GM12878 (cell line): ENCODE data around the gene DHX34. TPM values are rescaled to one million over a fixed set of nuclear protein-coding genes. Genes with fewer than 3 reads are reported as not detected.

Experiments
- ATAC-seq: fragments of 200-7000 bp; cut with Tn5 transposase; 3 replicates; pipeline ENCODE4 v1.9.1; 2020; ENCODE audit warnings: mild to moderate bottlenecking, moderate library complexity
- BruUV-seq: library from RNA; stranded (reverse); fragments of 400-500 nt; replicated peaks from 2 replicates; lab custom pipeline; 2021; lab: Mats Ljungman, UMichigan
- CTCF ChIA-PET: fragments of 300-600 bp; sonication (Branson Sonifier 250); formaldehyde crosslinking; extraction: SDS; loops from one replicate; lab custom pipeline; 2021; ENCODE audit warnings: inconsistent platforms; lab: Yijun Ruan, JAX
- POLR2A ChIA-PET: fragments of 350-600 bp; formaldehyde crosslinking; extraction: SDS; loops from one replicate; lab custom pipeline; 2021; ENCODE audit warnings: inconsistent platforms; lab: Charles Lee
- RAD21 ChIA-PET: fragments of 300-600 bp; sonication (Branson Sonifier 250); formaldehyde crosslinking; loops from one replicate; lab custom pipeline; 2023; ENCODE audit warnings: antibody characterized with exemption; ENCODE audit not compliant: unreplicated experiment; lab: Charles Lee
- SMC1A ChIA-PET: fragments of 300-600 bp; sonication (Branson Sonifier 250); formaldehyde crosslinking; loops from one replicate; lab custom pipeline; 2023; ENCODE audit not compliant: unreplicated experiment, uncharacterized antibody; lab: Charles Lee
- DNase-seq: peaks from one replicate; pipeline ENCODE4 v3.0.0-alpha.2; 2011; ENCODE audit warnings: low read depth, low spot score
- FAIRE-seq: peaks from 3 replicates; lab custom pipeline; 2011; peaks lifted over from hg19 to GRCh38; lab: Jason Lieb, UNC
- H2AFZ ChIP-seq: 2 replicates; pipeline ENCODE4 v1.6.0; 2011; ENCODE audit warnings: low read depth, low read length, control low read depth; ENCODE audit not compliant: control insufficient read depth
- H3K27ac ChIP-seq: 2 replicates; pipeline ENCODE4 v1.5.1; 2011; ENCODE audit warnings: control low read depth; ENCODE audit not compliant: control insufficient read depth, insufficient read depth
- H3K27me3 ChIP-seq, 2 experiments: replicated peaks in 1 of 2; 2 replicates each; pipeline versions ENCODE4 v1.6.0 to v1.6.1; 2011; ENCODE audit warnings: low read length in 1 of 2; ENCODE audit not compliant: control insufficient read depth in 2 of 2, insufficient read depth in 2 of 2
- H3K36me3 ChIP-seq, 2 experiments: 2 replicates each; pipeline ENCODE4 v1.5.1; 2011; ENCODE audit warnings: low read length in 1 of 2; ENCODE audit not compliant: control insufficient read depth in 2 of 2, insufficient read depth in 2 of 2
- H3K4me1 ChIP-seq: 2 replicates; pipeline ENCODE4 v1.6.1; 2011; ENCODE audit warnings: mild to moderate bottlenecking, low read length, moderate library complexity, mixed read lengths; ENCODE audit not compliant: control insufficient read depth, insufficient read depth
- H3K4me2 ChIP-seq: 2 replicates; pipeline ENCODE4 v1.6.0; 2011; ENCODE audit warnings: control low read depth; ENCODE audit not compliant: control insufficient read depth, insufficient read depth
- H3K4me3 ChIP-seq: fragments of 200-600 bp; sonication (generic); 2 replicates; pipeline ENCODE4 v1.5.1; 2016
- H3K79me2 ChIP-seq: 2 replicates; pipeline ENCODE4 v1.6.0; 2011; ENCODE audit warnings: low read length; ENCODE audit not compliant: control insufficient read depth, insufficient read depth
- H3K9ac ChIP-seq: 2 replicates; pipeline ENCODE4 v1.8.0; 2011; ENCODE audit warnings: low read length, control low read depth, mixed read lengths; ENCODE audit not compliant: control insufficient read depth, insufficient read depth
- H3K9me3 ChIP-seq: replicated peaks from 3 replicates; pipeline ENCODE4 v1.5.1; 2011; ENCODE audit warnings: mild to moderate bottlenecking, low read length; ENCODE audit not compliant: control insufficient read depth, insufficient read depth
- H4K20me1 ChIP-seq: 2 replicates; pipeline ENCODE4 v1.6.0; 2011; ENCODE audit not compliant: control insufficient read depth, insufficient read depth
- CBFB ChIP-seq: IDR thresholded peaks from 2 replicates; pipeline ENCODE4 v1.6.1; 2016; ENCODE audit warnings: antibody characterized with exemption, low read depth
- CBX5 ChIP-seq: sonication (generic); IDR thresholded peaks from 2 replicates; pipeline ENCODE4 v1.6.1; 2016; ENCODE audit warnings: low read depth, moderate library complexity, mild to moderate bottlenecking, inconsistent platforms
- CEBPB ChIP-seq, 2 experiments: fragments of 150-350 bp in 1 of 2; IDR thresholded peaks; 2 replicates each; pipeline ENCODE4 v1.6.1; 2012 to 2014; ENCODE audit warnings: low read depth in 2 of 2, low read length in 2 of 2, borderline replicate concordance in 1 of 2, inconsistent platforms in 1 of 2
- CHD4 ChIP-seq: fragments of 200-600 bp; sonication (generic); IDR thresholded peaks from 2 replicates; pipeline ENCODE4 v1.6.1; 2016; ENCODE audit warnings: mild to moderate bottlenecking
- DPF2 ChIP-seq: fragments of 450-650 bp; IDR thresholded peaks from 2 replicates; pipeline ENCODE4 v1.6.1; 2017; ENCODE audit warnings: mild to moderate bottlenecking
- GABPA ChIP-seq: IDR thresholded peaks from 2 replicates; pipeline ENCODE4 v1.6.1; 2014; ENCODE audit warnings: antibody characterized with exemption, low read depth, mild to moderate bottlenecking, inconsistent platforms
- GATAD2B ChIP-seq: fragments of 450-650 bp; conservative IDR thresholded peaks from 2 replicates; pipeline ENCODE4 v1.6.1; 2017; ENCODE audit warnings: low read depth, mild to moderate bottlenecking, moderate library complexity
- RAD51 ChIP-seq: fragments of 450-650 bp; IDR thresholded peaks from 2 replicates; pipeline ENCODE4 v1.6.1; 2016; ENCODE audit warnings: moderate library complexity, mild to moderate bottlenecking, inconsistent platforms
- RFX5 ChIP-seq: IDR thresholded peaks from 2 replicates; pipeline ENCODE4 v1.6.1; 2011; ENCODE audit warnings: low read depth, low read length, improper control_type of control experiment
- TAF1 ChIP-seq: IDR thresholded peaks from 2 replicates; pipeline ENCODE4 v1.6.1; 2011; ENCODE audit warnings: mild to moderate bottlenecking, low read depth, low read length, borderline replicate concordance
- TCF3 ChIP-seq: IDR thresholded peaks from 2 replicates; pipeline ENCODE4 v1.6.1; 2012; ENCODE audit warnings: low read depth, mild to moderate bottlenecking, low read length, borderline replicate concordance; ENCODE audit not compliant: insufficient read depth
- TCF7 ChIP-seq: IDR thresholded peaks from 2 replicates; pipeline ENCODE4 v1.6.1; 2014; ENCODE audit warnings: antibody characterized with exemption, borderline replicate concordance
- ZSCAN29 ChIP-seq: fragments of 450-650 bp; IDR thresholded peaks from 2 replicates; pipeline ENCODE4 v1.6.1; 2017; ENCODE audit warnings: mild to moderate bottlenecking, moderate library complexity
- WGBS: methylation state at CpG from one replicate; pipeline ENCODE4 v1.1.6; 2016; ENCODE audit warnings: low lambda C conversion rate; ENCODE audit not compliant: insufficient replicate concordance, insufficient coverage; ENCODE audit errors: missing lambda C conversion rate; 5-methylcytosine and 5-hydroxymethylcytosine counted together
- in situ Hi-C: fragments of 300-500 bp; cut with MboI; formaldehyde crosslinking; loops from 9 replicates; pipeline ENCODE4 v1.14.3; 2018; ENCODE audit warnings: mixed read lengths
- intact Hi-C: fragments of 100-400 bp; cut with micrococcal nuclease; formaldehyde crosslinking; loops from one replicate; pipeline ENCODE4 v1.14.2; 2022; ENCODE audit not compliant: unreplicated experiment
- polyA plus RNA-seq, 11 experiments: library from polyadenylated mRNA; depleted of rRNA in 4 of 11; unstranded in 6 of 11; stranded (reverse) in 5 of 11; fragments of >200 nt; fragmentation: Nextera tagmentation in 4 of 11; fragmentation: Illumina TruSeq in 1 of 11; extraction: Ambion mirVana in 4 of 11; extraction: Trizol in 1 of 11; gene quantifications; 1 replicate in 1 of 11; 2 replicates in 10 of 11; pipeline versions ENCODE4 v1.2.1 to v1.2.3, GENCODE V29; 2011 to 2016; ENCODE audit warnings: inconsistent platforms in 2 of 11, missing spikeins in 2 of 11, low read depth in 1 of 11
- total RNA-seq, 4 experiments: library from RNA; depleted of rRNA in 3 of 4; stranded (reverse); fragments of >200 nt in 3 of 4; fragmentation: Illumina TruSeq in 1 of 4; extraction: Trizol in 1 of 4; gene quantifications; 2 replicates each; pipeline versions ENCODE4 v1.2.1 to v1.2.3, GENCODE V29; 2013 to 2021
- TF ChIP-seq, protein P1 (sequence below): IDR thresholded peaks from 2 replicates; pipeline ENCODE4 v1.6.1; 2011; ENCODE audit warnings: mild to moderate bottlenecking, low read depth, low read length, moderate library complexity; ENCODE audit not compliant: insufficient replicate concordance
- TF ChIP-seq, protein P2 (sequence below): fragments of 450-650 bp; IDR thresholded peaks from 2 replicates; pipeline ENCODE4 v1.6.1; 2017; ENCODE audit warnings: antibody characterized with exemption, mild to moderate bottlenecking, moderate library complexity

Gene DHX34
- total and polyA plus RNA-seq, 10 of the 15 experiments (the other 5 are each of a cell fraction or from before 2014, with no cell fraction given), result 0.19 to 16.9 (median 10.5) TPM

DNA sequence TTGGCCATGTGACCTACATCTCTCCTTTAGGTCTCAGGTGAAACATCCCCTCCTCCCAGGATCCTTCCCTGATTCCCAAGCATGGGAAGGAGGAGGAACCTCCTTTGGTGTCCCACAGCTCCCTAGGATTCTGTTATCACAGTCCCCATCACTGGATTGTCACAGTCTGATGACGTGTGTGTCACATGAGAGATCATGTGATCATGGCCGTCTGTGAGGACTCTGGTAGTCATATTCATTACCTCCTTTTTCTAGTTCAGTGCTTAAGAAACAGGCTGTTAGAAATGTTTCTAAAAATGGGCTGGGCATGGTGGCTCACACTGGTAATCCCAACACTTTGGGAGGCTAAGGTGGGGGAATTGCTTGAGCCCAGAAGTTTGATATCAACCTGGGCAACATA, 3.0 kb downstream of the DHX34 start:
- intact Hi-C loops (no loop called here), in situ Hi-C loops (no loop called here)
- no peak overlapping the region for H2AFZ ChIP-seq
- ChIA-PET CTCF (interaction anchor here (0.7 to 5.1 kb wide), 4 partner anchors 30 to 54 kb away, joined by 3 to 42 read pairs (median 4); no protein-coding TSS in a partner anchor), POLR2A (no interaction called here), RAD21 (no interaction called here), SMC1A (interaction anchor here (1.0 kb wide), 1 partner anchor 59 kb away, joined by 3 read pairs; no protein-coding TSS in a partner anchor)
- no peak overlapping the region for H3K9ac ChIP-seq
- H3K27ac ChIP-seq, result no peak overlapping the region
- no peak overlapping the region; the same call in 1 of the 2 replicates for H3K4me2 ChIP-seq
- H3K9me3 ChIP-seq, result no peaks in the 10 kb centered on the region; the same call in 2 of the 3 replicates
- DNase-seq (no peak), FAIRE-seq (no peak), ATAC-seq (no peak)
- peak; percentile 78 for TF ChIP-seq RAD51
- no peak for TF ChIP-seq GATAD2B
- peaks cover 25% of the 10 kb centered on the region for H3K79me2 ChIP-seq
- H4K20me1 ChIP-seq, result no peaks in the 10 kb centered on the region; the same call in 1 of the 2 replicates
- 48% methylated on average over 2 of the region's 2 CpGs for WGBS
- H3K36me3 ChIP-seq, result peaks cover 12 to 28% of the 10 kb centered on the region in 2 experiments
- H3K4me1 ChIP-seq, result peaks cover 7% of the 10 kb centered on the region
- no TSS peak for BruUV-seq
- no peaks in the 10 kb centered on the region for H3K27me3 ChIP-seq
- H3K4me3 ChIP-seq, result no peak overlapping the region

DNA sequence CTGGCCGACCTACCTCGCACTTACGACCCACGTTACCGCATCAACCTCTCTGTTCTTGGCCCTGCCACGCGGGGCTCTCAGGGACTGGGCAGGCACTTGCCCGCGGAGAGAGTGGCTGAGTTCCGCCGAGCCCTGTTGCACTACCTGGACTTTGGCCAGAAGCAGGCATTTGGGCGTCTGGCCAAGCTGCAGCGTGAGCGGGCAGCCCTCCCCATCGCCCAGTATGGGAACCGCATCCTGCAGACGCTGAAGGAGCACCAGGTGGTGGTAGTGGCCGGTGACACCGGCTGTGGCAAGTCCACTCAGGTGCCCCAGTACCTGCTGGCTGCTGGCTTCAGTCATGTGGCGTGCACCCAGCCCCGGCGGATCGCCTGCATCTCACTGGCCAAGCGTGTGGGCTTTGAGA, 4.2 kb downstream of the DHX34 start:
- Histone ChIP-seq H3K9ac (no peak overlapping the region), H3K27me3 (no peaks in the 10 kb centered on the region), H4K20me1 (no peaks in the 10 kb centered on the region; the same call in 1 of the 2 replicates), H3K4me2 (no peak overlapping the region), H3K36me3 (peaks cover 18 to 31% of the 10 kb centered on the region in 2 experiments), H3K4me1 (peaks cover 7% of the 10 kb centered on the region), H3K27ac (no peak overlapping the region), H3K79me2 (peaks cover 25% of the 10 kb centered on the region), H3K4me3 (no peak overlapping the region), H2AFZ (no peak overlapping the region), H3K9me3 (no peaks in the 10 kb centered on the region; the same call in 2 of the 3 replicates)
- DNase-seq (no peak), ATAC-seq (no peak), FAIRE-seq (no peak)
- in situ Hi-C loops, result no loop called here
- intact Hi-C loops, result no loop called here
- CTCF ChIA-PET, result no interaction called here
- RAD21 ChIA-PET, result no interaction called here
- SMC1A ChIA-PET, result no interaction called here
- BruUV-seq, result no TSS peak
- WGBS, result 97% methylated on average over 24 of the region's 24 CpGs
- POLR2A ChIA-PET, result interaction anchor here (0.5 kb wide), 1 partner anchor 56 kb away, joined by 4 read pairs; no protein-coding TSS in a partner anchor
- TF ChIP-seq GABPA (no peak), DPF2 (no peak), TCF7 (no peak), TCF3 (no peak), CBFB (no peak), CEBPB (IDR thresholded peaks at IDR 0.05; ENCODE audit: borderline replicate concordance in 1 of 2, low read depth in 2 of 2, low read length in 2 of 2) (no peak), ZSCAN29 (no peak), CHD4 (no peak), CBX5 (no peak), RFX5 (no peak), TAF1 (no peak)
- TF ChIP-seq, protein P1, sequence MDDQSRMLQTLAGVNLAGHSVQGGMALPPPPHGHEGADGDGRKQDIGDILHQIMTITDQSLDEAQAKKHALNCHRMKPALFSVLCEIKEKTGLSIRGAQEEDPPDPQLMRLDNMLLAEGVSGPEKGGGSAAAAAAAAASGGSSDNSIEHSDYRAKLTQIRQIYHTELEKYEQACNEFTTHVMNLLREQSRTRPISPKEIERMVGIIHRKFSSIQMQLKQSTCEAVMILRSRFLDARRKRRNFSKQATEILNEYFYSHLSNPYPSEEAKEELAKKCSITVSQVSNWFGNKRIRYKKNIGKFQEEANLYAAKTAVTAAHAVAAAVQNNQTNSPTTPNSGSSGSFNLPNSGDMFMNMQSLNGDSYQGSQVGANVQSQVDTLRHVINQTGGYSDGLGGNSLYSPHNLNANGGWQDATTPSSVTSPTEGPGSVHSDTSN, result no peak
- TF ChIP-seq, protein P2, sequence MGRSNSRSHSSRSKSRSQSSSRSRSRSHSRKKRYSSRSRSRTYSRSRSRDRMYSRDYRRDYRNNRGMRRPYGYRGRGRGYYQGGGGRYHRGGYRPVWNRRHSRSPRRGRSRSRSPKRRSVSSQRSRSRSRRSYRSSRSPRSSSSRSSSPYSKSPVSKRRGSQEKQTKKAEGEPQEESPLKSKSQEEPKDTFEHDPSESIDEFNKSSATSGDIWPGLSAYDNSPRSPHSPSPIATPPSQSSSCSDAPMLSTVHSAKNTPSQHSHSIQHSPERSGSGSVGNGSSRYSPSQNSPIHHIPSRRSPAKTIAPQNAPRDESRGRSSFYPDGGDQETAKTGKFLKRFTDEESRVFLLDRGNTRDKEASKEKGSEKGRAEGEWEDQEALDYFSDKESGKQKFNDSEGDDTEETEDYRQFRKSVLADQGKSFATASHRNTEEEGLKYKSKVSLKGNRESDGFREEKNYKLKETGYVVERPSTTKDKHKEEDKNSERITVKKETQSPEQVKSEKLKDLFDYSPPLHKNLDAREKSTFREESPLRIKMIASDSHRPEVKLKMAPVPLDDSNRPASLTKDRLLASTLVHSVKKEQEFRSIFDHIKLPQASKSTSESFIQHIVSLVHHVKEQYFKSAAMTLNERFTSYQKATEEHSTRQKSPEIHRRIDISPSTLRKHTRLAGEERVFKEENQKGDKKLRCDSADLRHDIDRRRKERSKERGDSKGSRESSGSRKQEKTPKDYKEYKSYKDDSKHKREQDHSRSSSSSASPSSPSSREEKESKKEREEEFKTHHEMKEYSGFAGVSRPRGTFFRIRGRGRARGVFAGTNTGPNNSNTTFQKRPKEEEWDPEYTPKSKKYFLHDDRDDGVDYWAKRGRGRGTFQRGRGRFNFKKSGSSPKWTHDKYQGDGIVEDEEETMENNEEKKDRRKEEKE, result no peak
